ENCODE results near the gene ADNP. TPM values are rescaled to one million over a fixed set of nuclear protein-coding genes. Genes with fewer than 3 reads are reported as not detected.

The ADNP gene
- total and polyA plus RNA-seq, 10 of the 15 experiments (the other 5 are each of a cell fraction or from before 2014, with no cell fraction given), result 23.0 to 74.4 (median 34.9) TPM

DNA sequence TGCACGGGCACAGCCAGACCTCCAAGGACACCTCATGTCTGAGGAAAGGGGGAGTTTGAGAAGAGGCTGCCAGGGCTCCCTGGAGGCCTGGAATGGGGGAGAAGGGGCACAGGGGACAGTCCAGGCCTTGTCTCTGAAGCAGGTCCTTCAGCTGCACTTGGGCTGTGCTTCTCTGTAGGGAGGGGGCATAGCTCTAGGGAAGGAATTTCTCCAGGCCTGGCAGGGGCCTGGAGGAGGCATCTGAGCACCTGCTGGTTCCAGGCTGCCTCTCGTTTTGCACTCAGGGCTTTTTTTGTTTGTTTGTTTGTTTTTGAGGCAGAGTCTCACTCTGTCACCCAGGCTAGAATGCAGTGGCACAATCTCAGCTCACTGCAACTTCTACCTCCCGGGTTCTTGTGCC is 68.7 kb downstream of the ADNP start:
- SMC1A ChIA-PET (ENCODE audit: uncharacterized antibody, unreplicated experiment), result interaction anchor here (1.3 kb wide), 1 partner anchor 40 kb away, joined by 3 read pairs; no protein-coding TSS in a partner anchor
- no TSS peak for BruUV-seq (replicated peaks)
- CTCF ChIA-PET, result no interaction called here
- RAD21 ChIA-PET (ENCODE audit: unreplicated experiment), result no interaction called here
- intact Hi-C loops (cut with micrococcal nuclease; ENCODE audit: unreplicated experiment) (no loop called here), in situ Hi-C loops (cut with MboI) (no loop called here)
- Histone ChIP-seq H3K4me1 (ENCODE audit: control insufficient read depth, insufficient read depth, low read length) (no peaks in the 10 kb centered on the region), H3K9ac (ENCODE audit: control insufficient read depth, insufficient read depth, low read length) (no peak overlapping the region), H2AFZ (ENCODE audit: control insufficient read depth, low read depth, low read length) (no peak overlapping the region), H3K27ac (ENCODE audit: control insufficient read depth, insufficient read depth) (no peak overlapping the region), H3K4me2 (ENCODE audit: control insufficient read depth, insufficient read depth) (no peak overlapping the region), H3K36me3 (ENCODE audit: control insufficient read depth in 2 of 2, insufficient read depth in 2 of 2, low read length in 1 of 2) (peaks cover 0 to 2% of the 10 kb centered on the region in 2 experiments; a peak in 1 of 4 replicates), H3K79me2 (ENCODE audit: control insufficient read depth, insufficient read depth, low read length) (no peaks in the 10 kb centered on the region; the same call in 1 of the 2 replicates), H4K20me1 (ENCODE audit: control insufficient read depth, insufficient read depth) (no peaks in the 10 kb centered on the region), H3K4me3 (no peak overlapping the region), H3K9me3 (replicated peaks; ENCODE audit: control insufficient read depth, insufficient read depth, low read length) (no peaks in the 10 kb centered on the region), H3K27me3 (replicated peaks in 1 of 2; ENCODE audit: control insufficient read depth in 2 of 2, insufficient read depth in 2 of 2, low read length in 1 of 2) (no peaks in the 10 kb centered on the region)
- FAIRE-seq, result no peak
- TF ChIP-seq SMC3 (IDR thresholded peaks at IDR 0.05; ENCODE audit: borderline replicate concordance, low read length) (no peak), YBX1 (IDR thresholded peaks at IDR 0.05) (no peak), TCF3 (IDR thresholded peaks at IDR 0.05; ENCODE audit: borderline replicate concordance, insufficient read depth, low read depth, low read length) (no peak), MEF2B (IDR thresholded peaks at IDR 0.05; ENCODE audit: partially characterized antibody, poor library complexity, severe bottlenecking) (no peak), MEF2A (IDR thresholded peaks at IDR 0.05; ENCODE audit: insufficient read depth, low read depth, low read length) (no peak), EP300 (IDR thresholded peaks at IDR 0.05; ENCODE audit: borderline replicate concordance in 1 of 2, control insufficient read depth in 1 of 2, low read depth in 2 of 2, low read length in 2 of 2) (no peak), MTA3 (IDR thresholded peaks at IDR 0.05; ENCODE audit: borderline replicate concordance, low read length) (no peak), NR2F1 (conservative IDR thresholded peaks at IDR 0.05) (no peak), HDAC6 (IDR thresholded peaks at IDR 0.05; ENCODE audit: unreplicated experiment) (no peak), RAD21 (IDR thresholded peaks at IDR 0.05; ENCODE audit: insufficient read depth, low read depth, low read length) (no peak)
- TF ChIP-seq, protein P1, sequence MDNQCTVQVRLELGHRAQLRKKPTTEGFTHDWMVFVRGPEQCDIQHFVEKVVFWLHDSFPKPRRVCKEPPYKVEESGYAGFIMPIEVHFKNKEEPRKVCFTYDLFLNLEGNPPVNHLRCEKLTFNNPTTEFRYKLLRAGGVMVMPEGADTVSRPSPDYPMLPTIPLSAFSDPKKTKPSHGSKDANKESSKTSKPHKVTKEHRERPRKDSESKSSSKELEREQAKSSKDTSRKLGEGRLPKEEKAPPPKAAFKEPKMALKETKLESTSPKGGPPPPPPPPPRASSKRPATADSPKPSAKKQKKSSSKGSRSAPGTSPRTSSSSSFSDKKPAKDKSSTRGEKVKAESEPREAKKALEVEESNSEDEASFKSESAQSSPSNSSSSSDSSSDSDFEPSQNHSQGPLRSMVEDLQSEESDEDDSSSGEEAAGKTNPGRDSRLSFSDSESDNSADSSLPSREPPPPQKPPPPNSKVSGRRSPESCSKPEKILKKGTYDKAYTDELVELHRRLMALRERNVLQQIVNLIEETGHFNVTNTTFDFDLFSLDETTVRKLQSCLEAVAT (IDR thresholded peaks at IDR 0.05), result no peak
- TF ChIP-seq, protein P2, sequence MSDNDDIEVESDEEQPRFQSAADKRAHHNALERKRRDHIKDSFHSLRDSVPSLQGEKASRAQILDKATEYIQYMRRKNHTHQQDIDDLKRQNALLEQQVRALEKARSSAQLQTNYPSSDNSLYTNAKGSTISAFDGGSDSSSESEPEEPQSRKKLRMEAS (IDR thresholded peaks at IDR 0.05; ENCODE audit: low read depth, low read length), result no peak
- TF ChIP-seq, protein P3, sequence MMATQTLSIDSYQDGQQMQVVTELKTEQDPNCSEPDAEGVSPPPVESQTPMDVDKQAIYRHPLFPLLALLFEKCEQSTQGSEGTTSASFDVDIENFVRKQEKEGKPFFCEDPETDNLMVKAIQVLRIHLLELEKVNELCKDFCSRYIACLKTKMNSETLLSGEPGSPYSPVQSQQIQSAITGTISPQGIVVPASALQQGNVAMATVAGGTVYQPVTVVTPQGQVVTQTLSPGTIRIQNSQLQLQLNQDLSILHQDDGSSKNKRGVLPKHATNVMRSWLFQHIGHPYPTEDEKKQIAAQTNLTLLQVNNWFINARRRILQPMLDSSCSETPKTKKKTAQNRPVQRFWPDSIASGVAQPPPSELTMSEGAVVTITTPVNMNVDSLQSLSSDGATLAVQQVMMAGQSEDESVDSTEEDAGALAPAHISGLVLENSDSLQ (IDR thresholded peaks at IDR 0.05), result no peak
- ATAC-seq, result no peak
- 81% methylated on average over 3 of the region's 3 CpGs for WGBS (ENCODE audit: insufficient coverage, insufficient replicate concordance, low lambda C conversion rate, missing lambda C conversion rate)
- POLR2A ChIA-PET, result no interaction called here
- DNase-seq (ENCODE audit: low read depth, low spot score), result no peak

Data from GM12878 (cell line).